ENCODE data around the gene MINDY1.

The MINDY1 gene

DNA sequence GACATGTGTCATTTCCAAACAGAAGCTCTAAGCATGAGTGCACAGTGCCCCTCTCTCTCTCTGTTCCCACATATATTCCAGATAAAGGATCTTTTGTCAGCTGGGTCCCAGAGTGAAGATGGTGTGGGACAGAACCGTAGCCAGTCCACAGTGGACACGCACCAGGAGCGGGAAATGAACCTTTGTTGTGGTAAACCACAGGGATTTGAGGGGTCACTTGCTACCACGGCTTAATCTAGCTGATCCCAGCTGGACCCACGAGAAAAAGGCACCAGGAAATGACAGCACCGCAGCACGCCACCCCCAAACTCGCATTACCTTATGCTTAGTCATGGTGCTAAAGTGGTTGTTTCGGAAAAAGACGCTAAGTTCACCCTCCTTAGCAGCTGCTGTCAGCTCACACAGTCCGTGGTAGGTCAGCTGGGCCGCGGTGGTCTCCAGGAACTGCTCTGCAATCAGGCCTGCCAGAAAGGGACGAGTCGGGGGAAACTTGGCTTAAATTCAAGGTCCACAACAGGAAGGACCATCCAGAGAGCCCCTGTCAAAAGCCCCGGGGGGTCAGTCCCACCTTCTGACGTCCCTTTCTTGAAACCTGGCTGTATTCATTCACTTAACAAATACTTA is 7.5 kb downstream of the MINDY1 start:
- peaks cover 19% of the 10 kb centered on the region for H3K36me3 ChIP-seq (ENCODE audit: control insufficient read depth, insufficient read depth, low read length)

GRCh38 chr1:150997949-150998348 is 8.8 kb downstream of the MINDY1 start:
- Histone ChIP-seq H3K9ac (ENCODE audit: low read length) (no peak overlapping the region), H3K9me3 (ENCODE audit: control insufficient read depth, low read length) (no peaks in the 10 kb centered on the region), H3K36me3 (ENCODE audit: control insufficient read depth, insufficient read depth, low read length) (peaks cover 19% of the 10 kb centered on the region), H3K4me3 (ENCODE audit: low read length) (no peak overlapping the region), H3K27me3 (ENCODE audit: control insufficient read depth, insufficient read depth, low read length) (no peaks in the 10 kb centered on the region), H3K4me1 (ENCODE audit: control insufficient read depth, insufficient read depth, low read length) (peaks cover 15% of the 10 kb centered on the region)

More for the DNA sequence above, 7.5 kb downstream of the MINDY1 start:
- Histone ChIP-seq H3K9ac (ENCODE audit: low read length) (no peak overlapping the region), H3K4me1 (ENCODE audit: control insufficient read depth, insufficient read depth, low read length) (peaks cover 21% of the 10 kb centered on the region), H3K27me3 (ENCODE audit: control insufficient read depth, insufficient read depth, low read length) (no peaks in the 10 kb centered on the region), H3K4me3 (ENCODE audit: low read length) (no peak overlapping the region), H3K9me3 (ENCODE audit: control insufficient read depth, low read length) (no peaks in the 10 kb centered on the region)

DNA sequence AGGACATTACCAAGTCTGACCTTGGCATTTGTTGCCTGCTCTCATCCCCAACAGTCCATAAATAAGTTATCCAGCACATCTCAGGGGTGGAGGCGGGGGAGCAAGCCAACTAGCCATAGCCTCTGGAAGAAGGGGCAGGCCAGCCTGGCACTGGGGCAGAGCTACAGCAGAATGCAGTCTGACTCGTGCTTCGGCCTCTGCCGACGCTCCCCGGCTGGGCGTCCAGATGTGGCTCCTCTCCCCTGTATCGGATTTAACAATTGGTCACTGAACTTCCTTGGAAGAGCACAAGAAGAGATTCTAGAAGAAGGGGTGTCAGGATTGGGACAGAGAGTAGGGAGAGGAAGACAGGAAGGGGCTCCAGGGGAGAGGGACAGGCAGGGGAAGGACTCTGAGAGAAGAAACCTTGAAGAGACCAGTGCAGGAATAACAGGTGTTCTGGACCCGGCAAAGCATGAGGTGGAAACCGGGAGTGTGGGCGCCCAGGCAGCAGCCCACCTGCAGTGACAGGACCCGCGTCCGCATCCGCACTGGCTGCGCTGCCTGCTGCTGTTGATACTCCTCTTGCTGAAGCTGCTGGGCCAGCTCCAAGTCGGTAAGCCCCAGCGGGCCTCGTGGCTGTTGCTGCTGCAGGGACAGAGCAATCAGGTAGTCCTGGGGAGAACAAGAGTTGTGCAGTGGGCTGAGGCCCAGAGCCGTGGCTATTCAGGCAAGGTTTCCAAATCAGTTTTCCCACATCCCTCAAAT is 9.4 kb downstream of the MINDY1 start:
- Histone ChIP-seq H3K9me3 (ENCODE audit: control insufficient read depth, low read length) (no peaks in the 10 kb centered on the region), H3K27me3 (ENCODE audit: control insufficient read depth, insufficient read depth, low read length) (no peaks in the 10 kb centered on the region), H3K9ac (ENCODE audit: low read length) (no peak overlapping the region), H3K4me3 (ENCODE audit: low read length) (no peak overlapping the region), H3K4me1 (ENCODE audit: control insufficient read depth, insufficient read depth, low read length) (peaks cover 9% of the 10 kb centered on the region), H3K36me3 (ENCODE audit: control insufficient read depth, insufficient read depth, low read length) (peaks cover 16% of the 10 kb centered on the region)

DNA sequence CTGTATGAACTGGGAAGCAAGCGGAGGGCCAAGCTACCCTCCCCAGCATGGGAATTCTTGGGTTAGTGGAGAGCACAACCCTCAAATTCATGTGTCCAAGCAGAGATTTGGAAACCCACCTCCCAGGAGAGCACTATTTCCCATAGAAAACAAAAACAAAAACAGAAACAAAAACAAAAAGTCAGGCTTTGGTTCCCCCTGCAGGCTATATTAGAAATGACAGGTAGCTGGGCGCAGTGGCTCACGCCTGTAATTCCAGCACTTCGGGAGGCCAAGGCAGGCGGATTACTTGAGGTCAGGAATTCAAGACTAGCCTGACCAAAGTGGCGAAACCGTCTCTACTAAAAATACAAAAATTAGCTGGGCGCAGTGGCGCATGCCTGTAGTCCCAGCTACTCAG is 10.8 kb downstream of the MINDY1 start:
- Histone ChIP-seq H3K4me3 (ENCODE audit: low read length) (no peak overlapping the region), H3K9me3 (ENCODE audit: control insufficient read depth, low read length) (no peaks in the 10 kb centered on the region), H3K36me3 (ENCODE audit: control insufficient read depth, insufficient read depth, low read length) (peaks cover 13% of the 10 kb centered on the region), H3K9ac (ENCODE audit: low read length) (no peak overlapping the region), H3K4me1 (ENCODE audit: control insufficient read depth, insufficient read depth, low read length) (peaks cover 6% of the 10 kb centered on the region), H3K27me3 (ENCODE audit: control insufficient read depth, insufficient read depth, low read length) (no peaks in the 10 kb centered on the region)

DNA sequence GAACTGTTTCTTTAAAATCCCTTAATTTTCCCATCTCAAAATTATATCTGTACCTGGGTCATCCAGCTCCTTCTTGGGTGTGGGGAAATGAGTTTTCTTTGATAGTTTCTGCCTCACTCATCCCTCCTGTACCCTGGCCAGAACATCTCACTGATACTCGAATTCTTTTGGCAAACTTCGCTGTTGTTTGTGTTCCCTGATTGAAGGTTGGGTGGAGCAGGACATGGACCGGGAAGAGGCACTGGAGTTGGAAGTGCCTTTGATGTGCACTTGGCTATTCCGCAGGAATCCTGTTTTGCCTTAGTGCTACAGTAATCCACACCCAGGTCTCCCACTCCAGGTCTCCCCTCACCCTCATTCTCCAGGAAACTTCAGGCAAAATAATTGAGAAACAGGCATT is 11.2 kb downstream of the MINDY1 start:
- Histone ChIP-seq H3K9me3 (ENCODE audit: control insufficient read depth, low read length) (no peaks in the 10 kb centered on the region), H3K4me3 (ENCODE audit: low read length) (no peak overlapping the region), H3K9ac (ENCODE audit: low read length) (no peak overlapping the region), H3K4me1 (ENCODE audit: control insufficient read depth, insufficient read depth, low read length) (peaks cover 6% of the 10 kb centered on the region), H3K36me3 (ENCODE audit: control insufficient read depth, insufficient read depth, low read length) (peaks cover 13% of the 10 kb centered on the region), H3K27me3 (ENCODE audit: control insufficient read depth, insufficient read depth, low read length) (no peaks in the 10 kb centered on the region)

DNA sequence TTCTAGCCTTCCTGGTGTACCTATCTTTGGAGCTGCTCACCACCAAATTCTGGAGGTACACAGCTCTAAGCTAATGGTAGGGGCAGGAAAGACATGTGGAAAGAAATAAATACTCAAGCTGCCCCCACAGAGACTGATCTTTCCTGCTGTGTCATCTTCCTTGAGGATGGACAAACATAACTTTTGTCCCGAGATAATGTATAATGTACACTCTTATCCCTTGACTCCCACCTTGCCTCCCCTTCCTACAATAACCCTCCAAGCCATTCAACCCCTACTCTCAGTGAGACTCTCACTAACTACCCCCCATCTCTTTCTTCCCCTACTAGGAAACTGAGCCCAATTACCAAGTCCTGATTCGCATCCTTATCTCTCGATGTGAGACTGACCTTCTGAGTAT is 12.5 kb downstream of the MINDY1 start:
- peaks cover 6% of the 10 kb centered on the region for H3K4me1 ChIP-seq (ENCODE audit: control insufficient read depth, insufficient read depth, low read length)
- peaks cover 13% of the 10 kb centered on the region for H3K36me3 ChIP-seq (ENCODE audit: control insufficient read depth, insufficient read depth, low read length)
- no peaks in the 10 kb centered on the region for H3K27me3 ChIP-seq (ENCODE audit: control insufficient read depth, insufficient read depth, low read length)
- no peak overlapping the region for H3K9ac ChIP-seq (ENCODE audit: low read length)
- no peaks in the 10 kb centered on the region for H3K9me3 ChIP-seq (ENCODE audit: control insufficient read depth, low read length)
- H3K4me3 ChIP-seq (ENCODE audit: low read length) = no peak overlapping the region

GRCh38 chr1:150992626-150993025 is 14.1 kb downstream of the MINDY1 start:
- H3K4me3 ChIP-seq (ENCODE audit: low read length) = no peak overlapping the region
- no peaks in the 10 kb centered on the region for H3K9me3 ChIP-seq (ENCODE audit: control insufficient read depth, low read length)

GRCh38 chr1:150987924-150988323 is 18.8 kb downstream of the MINDY1 start:
- no peaks in the 10 kb centered on the region for H3K36me3 ChIP-seq (ENCODE audit: control insufficient read depth, insufficient read depth, low read length)
- no peak overlapping the region for H3K9ac ChIP-seq (ENCODE audit: low read length)
- H3K4me1 ChIP-seq (ENCODE audit: control insufficient read depth, insufficient read depth, low read length) = no peaks in the 10 kb centered on the region
- H3K27me3 ChIP-seq (ENCODE audit: control insufficient read depth, insufficient read depth, low read length) = no peaks in the 10 kb centered on the region
- H3K4me3 ChIP-seq (ENCODE audit: low read length) = no peak overlapping the region
- H3K9me3 ChIP-seq (ENCODE audit: control insufficient read depth, low read length) = no peaks in the 10 kb centered on the region

More at GRCh38 chr1:150992626-150993025, 14.1 kb downstream of the MINDY1 start:
- Histone ChIP-seq H3K4me1 (ENCODE audit: control insufficient read depth, insufficient read depth, low read length) (peaks cover 6% of the 10 kb centered on the region), H3K27me3 (ENCODE audit: control insufficient read depth, insufficient read depth, low read length) (no peaks in the 10 kb centered on the region), H3K36me3 (ENCODE audit: control insufficient read depth, insufficient read depth, low read length) (peaks cover 7% of the 10 kb centered on the region), H3K9ac (ENCODE audit: low read length) (no peak overlapping the region)

- H3K36me3 ChIP-seq (ENCODE audit: control insufficient read depth, insufficient read depth, low read length) = no peaks in the 10 kb centered on the region
- no peak overlapping the region for H3K4me3 ChIP-seq (ENCODE audit: low read length)
- no peaks in the 10 kb centered on the region for H3K9me3 ChIP-seq (ENCODE audit: control insufficient read depth, low read length)
- H3K27me3 ChIP-seq (ENCODE audit: control insufficient read depth, insufficient read depth, low read length) = no peaks in the 10 kb centered on the region
- peaks cover 18% of the 10 kb centered on the region for H3K4me1 ChIP-seq (ENCODE audit: control insufficient read depth, insufficient read depth, low read length)
- H3K9ac ChIP-seq (ENCODE audit: low read length) = no peak overlapping the region
Measured at GRCh38 chr1:150985179-150985825, 21.4 kb downstream of the MINDY1 start.

- Histone ChIP-seq H3K9ac (ENCODE audit: low read length) (no peak within 1 kb of the TSS), H3K4me3 (ENCODE audit: low read length) (no peak within 1 kb of the TSS), H3K4me1 (ENCODE audit: control insufficient read depth, insufficient read depth, low read length) (peaks cover 37% of the 10 kb centered on the region), H3K9me3 (ENCODE audit: control insufficient read depth, low read length) (no peaks in the 10 kb centered on the region), H3K36me3 (ENCODE audit: control insufficient read depth, insufficient read depth, low read length) (no peaks in the 10 kb centered on the region), H3K27me3 (ENCODE audit: control insufficient read depth, insufficient read depth, low read length) (no peaks in the 10 kb centered on the region)
Measured at GRCh38 chr1:150981805-150982712, 24.6 kb downstream of the MINDY1 start, which contains the start of gene ANXA9. Gene ANXA9 (plus strand): TSS chr1:150982292. CDS start chr1:150983106, 814 bp downstream.

- Histone ChIP-seq H3K4me3 (ENCODE audit: low read length) (no peak overlapping the region), H3K27me3 (ENCODE audit: control insufficient read depth, insufficient read depth, low read length) (no peaks in the 10 kb centered on the region), H3K9me3 (ENCODE audit: control insufficient read depth, low read length) (no peaks in the 10 kb centered on the region), H3K4me1 (ENCODE audit: control insufficient read depth, insufficient read depth, low read length) (peaks cover 45% of the 10 kb centered on the region), H3K9ac (ENCODE audit: low read length) (no peak overlapping the region), H3K36me3 (ENCODE audit: control insufficient read depth, insufficient read depth, low read length) (no peaks in the 10 kb centered on the region)
Measured at GRCh38 chr1:150981177-150981804, 25.4 kb downstream of the MINDY1 start.

Data from mucosa of stomach (tissue), 1 donor.